ENCODE measurements around the gene NXPE3. TPM values are rescaled to one million over a fixed set of nuclear protein-coding genes. Genes with fewer than 3 reads are reported as not detected.

NXPE3 gene
- total RNA-seq, 2 experiments from 2014 or later: 18.7 to 19.8 TPM

DNA sequence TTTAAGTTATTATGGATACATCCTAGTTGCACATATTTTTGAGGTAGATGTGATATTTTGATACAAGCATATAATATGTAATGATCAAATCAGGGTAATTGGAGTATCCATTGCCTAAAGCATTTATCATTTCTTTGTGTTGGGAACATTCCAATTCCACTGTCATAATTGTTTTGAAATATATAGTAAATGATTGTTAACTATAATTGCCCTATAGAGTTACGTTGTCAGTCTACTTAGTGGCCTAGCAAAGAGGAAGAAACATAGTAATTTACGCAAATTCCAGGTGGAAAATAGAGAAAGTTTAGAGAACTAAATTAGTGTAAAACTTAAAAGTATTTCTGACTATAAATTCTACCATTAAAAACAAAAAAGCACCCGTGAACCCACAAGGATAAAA is 24.9 kb downstream of the NXPE3 start:
- no peak for DNase-seq
- Mint-ChIP-seq H3K9me3 (no peaks in the 10 kb centered on the region), H3K4me3 (no peak overlapping the region), H3K27ac (peak overlapping the region; percentile 18), H3K27me3 (no peaks in the 10 kb centered on the region), H3K4me1 (ENCODE audit: low read depth) (peaks cover 32% of the 10 kb centered on the region), H3K36me3 (peaks cover 19% of the 10 kb centered on the region)
- CTCF ChIA-PET: interaction anchor here (1.8 to 13.8 kb wide), 6 partner anchors 10 to 423 kb away, joined by 6 to 391 read pairs (median 8); partner anchors contain the start of gene NXPE3
- POLR2A ChIA-PET: no interaction called here
- intact Hi-C loops (cut with micrococcal nuclease): loop anchor here (1.0 to 10.0 kb wide), 2 partner anchors 109 to 571 kb away; no protein-coding TSS in a partner anchor

DNA sequence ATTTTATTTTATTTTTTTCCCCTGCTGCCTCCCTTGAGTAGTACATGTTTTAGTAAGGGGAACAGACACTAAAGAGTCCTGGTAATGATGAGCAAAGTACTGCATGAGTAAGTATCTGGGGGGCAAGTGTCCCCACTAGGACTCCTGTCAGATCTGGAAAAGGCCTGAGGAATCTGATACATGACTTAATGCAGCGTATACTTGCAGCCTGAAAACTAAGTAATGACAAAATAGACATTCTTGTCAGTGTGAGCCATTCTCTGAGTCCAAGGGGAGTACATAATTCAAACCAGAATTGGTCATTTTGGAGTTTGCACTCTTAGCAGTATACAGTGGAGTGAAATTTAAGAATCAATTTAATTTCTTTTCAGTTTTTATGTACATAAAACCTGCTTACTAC is 27.5 kb downstream of the NXPE3 start:
- POLR2A ChIA-PET: no interaction called here
- H3K36me3 Mint-ChIP-seq: peaks cover 16% of the 10 kb centered on the region
- DNase-seq: no peak

DNA sequence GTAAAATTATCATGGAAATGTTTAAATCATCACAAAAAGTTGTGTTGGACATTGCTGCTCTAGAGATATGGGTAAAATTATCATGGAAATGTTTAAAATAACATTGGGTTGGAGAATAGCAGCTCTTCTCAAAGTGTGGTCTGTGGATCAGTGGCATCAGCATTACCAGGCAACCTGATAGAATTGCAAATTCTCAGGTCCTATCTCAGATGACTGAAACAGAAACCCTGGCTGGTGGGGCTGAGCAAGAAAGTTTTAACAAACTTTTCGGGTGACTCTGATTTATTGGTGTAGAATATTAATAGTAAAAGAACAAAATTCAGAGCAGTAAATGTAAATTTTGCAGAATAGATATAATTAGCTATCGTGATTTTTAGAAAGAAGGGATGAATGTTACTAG is 28.9 kb downstream of the NXPE3 start:
- POLR2A ChIA-PET: no interaction called here
- Mint-ChIP-seq H3K9me3 (no peaks in the 10 kb centered on the region), H3K27me3 (no peaks in the 10 kb centered on the region), H3K4me3 (no peak overlapping the region), H3K27ac (no peak overlapping the region), H3K4me1 (ENCODE audit: low read depth) (peaks cover 47% of the 10 kb centered on the region), H3K36me3 (peaks cover 13% of the 10 kb centered on the region)
- peak; percentile 36 for DNase-seq
- CTCF ChIA-PET: interaction anchor here (0.7 to 13.8 kb wide), 10 partner anchors 9 to 729 kb away, joined by 3 to 391 read pairs (median 4); no protein-coding TSS in a partner anchor
- intact Hi-C loops (cut with micrococcal nuclease): loop anchor here (2.0 to 10.0 kb wide), 3 partner anchors 129 to 729 kb away; no protein-coding TSS in a partner anchor

More for the DNA sequence above, 27.5 kb downstream of the NXPE3 start:
- H3K4me1 Mint-ChIP-seq (ENCODE audit: low read depth): peaks cover 41% of the 10 kb centered on the region
- no peaks in the 10 kb centered on the region for H3K9me3 Mint-ChIP-seq
- no peaks in the 10 kb centered on the region for H3K27me3 Mint-ChIP-seq
- H3K27ac Mint-ChIP-seq: no peak overlapping the region
- CTCF ChIA-PET: interaction anchor here (0.8 to 13.8 kb wide), 6 partner anchors 8 to 421 kb away, joined by 3 to 391 read pairs (median 4); no protein-coding TSS in a partner anchor
- intact Hi-C loops (cut with micrococcal nuclease): loop anchor here (10.0 kb wide), 1 partner anchor 568 kb away; no protein-coding TSS in a partner anchor
- no peak overlapping the region for H3K4me3 Mint-ChIP-seq

DNA sequence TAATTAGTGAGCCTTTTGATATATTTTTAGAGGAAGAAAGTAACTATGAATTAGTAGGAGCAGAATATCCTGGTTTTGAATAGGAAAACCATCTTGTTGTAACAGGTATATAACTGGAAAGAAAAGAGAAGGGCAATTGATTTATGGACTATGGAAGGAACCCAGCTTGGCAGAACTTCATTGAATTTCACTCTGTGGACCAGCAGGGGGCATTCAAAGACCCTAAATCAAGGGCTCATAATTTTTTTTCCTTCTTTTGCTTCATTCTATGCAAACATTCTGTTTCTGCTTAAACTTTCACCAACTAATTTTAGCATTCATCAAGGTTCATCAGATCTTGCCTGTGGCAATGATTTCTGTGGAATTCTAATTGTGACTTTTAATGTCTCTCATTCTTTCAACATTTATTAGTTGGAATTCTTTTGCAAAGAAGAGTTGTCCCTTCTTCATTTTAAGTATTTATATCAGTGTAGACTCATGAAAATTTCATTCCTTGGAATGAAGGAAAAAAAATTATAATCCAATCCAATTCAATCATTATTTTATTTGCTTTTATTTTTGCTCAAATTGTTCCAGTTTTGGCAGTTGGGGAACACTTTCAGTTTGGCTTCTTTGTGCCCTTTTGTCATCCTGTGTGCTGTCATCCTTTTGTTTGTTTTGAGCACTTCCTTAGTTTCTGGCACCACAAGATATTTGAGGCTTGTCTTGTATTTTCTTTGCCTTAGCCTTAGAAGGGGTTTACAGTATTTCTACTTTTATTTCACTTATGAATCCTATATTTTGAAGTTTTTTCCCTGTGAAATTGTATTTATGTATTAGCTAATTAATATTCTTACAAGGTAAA is 30.4 kb downstream of the NXPE3 start:
- peaks cover 43% of the 10 kb centered on the region for H3K4me1 Mint-ChIP-seq (ENCODE audit: low read depth)
- no peak overlapping the region for H3K27ac Mint-ChIP-seq
- ChIA-PET POLR2A (no interaction called here), CTCF (interaction anchor here (0.5 to 13.8 kb wide), 16 partner anchors 11 to 730 kb away, joined by 3 to 391 read pairs (median 4); no protein-coding TSS in a partner anchor)
- H3K9me3 Mint-ChIP-seq: no peaks in the 10 kb centered on the region
- H3K4me3 Mint-ChIP-seq: no peak overlapping the region
- H3K27me3 Mint-ChIP-seq: no peaks in the 10 kb centered on the region
- peaks cover 5% of the 10 kb centered on the region for H3K36me3 Mint-ChIP-seq
- DNase-seq: peak; percentile 31
- intact Hi-C loops (cut with micrococcal nuclease): loop anchor here (1.0 to 10.0 kb wide), 4 partner anchors 127 to 727 kb away; no protein-coding TSS in a partner anchor

DNA sequence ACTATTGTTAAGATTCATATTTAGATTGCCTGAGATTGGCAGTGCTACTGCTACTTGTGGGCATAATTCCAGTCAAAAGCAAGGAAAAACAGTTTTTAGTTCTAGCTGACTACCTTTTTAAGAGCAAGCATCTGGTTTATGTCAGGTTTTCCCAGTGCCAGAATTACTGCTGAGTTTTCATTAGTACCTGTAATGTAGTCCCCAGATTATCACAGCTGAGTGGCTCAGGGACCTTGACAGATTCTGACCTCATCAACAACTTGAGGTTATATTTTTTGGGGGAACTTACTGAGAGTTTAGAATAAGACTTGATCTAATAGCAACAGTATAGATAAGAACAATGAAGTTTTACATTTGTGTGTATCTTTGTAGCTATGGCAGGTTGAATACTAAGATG is 31.0 kb downstream of the NXPE3 start:
- Mint-ChIP-seq H3K4me3 (no peak overlapping the region), H3K9me3 (no peaks in the 10 kb centered on the region), H3K4me1 (ENCODE audit: low read depth) (peaks cover 45% of the 10 kb centered on the region), H3K36me3 (peaks cover 3% of the 10 kb centered on the region), H3K27me3 (no peaks in the 10 kb centered on the region), H3K27ac (no peak overlapping the region)
- POLR2A ChIA-PET: no interaction called here
- DNase-seq: no peak
- intact Hi-C loops (cut with micrococcal nuclease): no loop called here
- CTCF ChIA-PET: interaction anchor here (0.8 to 13.8 kb wide), 9 partner anchors 12 to 729 kb away, joined by 3 to 391 read pairs (median 6); no protein-coding TSS in a partner anchor

DNA sequence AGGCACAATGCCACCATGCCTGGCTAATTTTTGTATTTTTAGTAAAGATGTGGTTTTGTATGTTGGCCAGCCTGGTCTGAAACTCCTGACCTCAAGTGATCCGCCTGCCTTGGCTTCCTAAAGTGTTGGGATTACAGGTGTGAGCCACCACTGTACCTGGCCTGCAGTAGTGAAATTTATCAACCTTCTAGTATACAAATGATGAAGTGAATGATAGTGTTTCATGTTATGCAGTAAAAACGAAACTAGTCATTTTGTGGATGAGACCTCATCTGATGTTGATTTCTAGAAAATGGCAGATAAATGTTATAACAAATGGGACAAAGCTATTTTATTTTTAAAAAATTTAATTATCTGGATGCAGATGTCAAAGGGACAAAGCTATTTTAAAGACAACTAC is 32.9 kb downstream of the NXPE3 start:
- Mint-ChIP-seq H3K9me3 (no peaks in the 10 kb centered on the region), H3K27me3 (no peaks in the 10 kb centered on the region), H3K36me3 (peaks cover 4% of the 10 kb centered on the region), H3K4me3 (no peak overlapping the region), H3K27ac (no peak overlapping the region), H3K4me1 (ENCODE audit: low read depth) (peaks cover 50% of the 10 kb centered on the region)
- intact Hi-C loops (cut with micrococcal nuclease): loop anchor here (1.0 to 2.0 kb wide), 2 partner anchors 14 to 281 kb away; no protein-coding TSS in a partner anchor
- CTCF ChIA-PET: interaction anchor here (1.0 to 13.8 kb wide), 10 partner anchors 10 to 416 kb away, joined by 3 to 391 read pairs (median 4); no protein-coding TSS in a partner anchor
- POLR2A ChIA-PET: interaction anchor here (1.0 to 1.9 kb wide), 2 partner anchors 16 to 38 kb away, joined by 5 to 6 read pairs; partner anchors contain the start of gene NFKBIZ
- DNase-seq: peak; percentile 30

DNA sequence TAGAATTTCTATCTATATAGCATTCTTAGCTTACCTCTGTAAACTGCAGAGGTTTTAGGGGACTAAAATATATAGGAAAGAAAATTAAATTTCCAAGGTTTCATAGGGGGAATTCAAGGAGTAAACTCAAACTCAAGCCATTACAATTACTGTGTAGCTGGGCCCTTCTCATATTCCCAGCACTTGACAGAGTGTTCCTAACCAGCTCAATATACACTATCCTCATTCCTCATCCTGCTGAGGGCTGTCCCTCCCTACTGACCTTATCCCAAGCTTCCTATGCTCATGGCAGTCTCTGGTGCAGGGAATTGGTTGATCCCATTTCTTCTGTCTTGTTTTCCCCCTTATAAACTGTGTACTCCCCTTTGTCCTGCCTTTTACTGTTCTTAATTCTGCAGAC is 33.9 kb downstream of the NXPE3 start:
- Mint-ChIP-seq H3K4me1 (ENCODE audit: low read depth) (peaks cover 49% of the 10 kb centered on the region), H3K36me3 (peaks cover 13% of the 10 kb centered on the region), H3K27me3 (no peaks in the 10 kb centered on the region), H3K4me3 (no peak overlapping the region), H3K27ac (no peak overlapping the region), H3K9me3 (no peaks in the 10 kb centered on the region)
- intact Hi-C loops (cut with micrococcal nuclease): loop anchor here (1.0 to 2.0 kb wide), 4 partner anchors 13 to 412 kb away; no protein-coding TSS in a partner anchor
- CTCF ChIA-PET: interaction anchor here (1.0 to 13.8 kb wide), 10 partner anchors 11 to 414 kb away, joined by 3 to 391 read pairs (median 4); no protein-coding TSS in a partner anchor
- DNase-seq: no peak
- POLR2A ChIA-PET: interaction anchor here (1.9 kb wide), 1 partner anchor 36 kb away, joined by 5 read pairs; the partner anchor contains the start of gene NFKBIZ

DNA sequence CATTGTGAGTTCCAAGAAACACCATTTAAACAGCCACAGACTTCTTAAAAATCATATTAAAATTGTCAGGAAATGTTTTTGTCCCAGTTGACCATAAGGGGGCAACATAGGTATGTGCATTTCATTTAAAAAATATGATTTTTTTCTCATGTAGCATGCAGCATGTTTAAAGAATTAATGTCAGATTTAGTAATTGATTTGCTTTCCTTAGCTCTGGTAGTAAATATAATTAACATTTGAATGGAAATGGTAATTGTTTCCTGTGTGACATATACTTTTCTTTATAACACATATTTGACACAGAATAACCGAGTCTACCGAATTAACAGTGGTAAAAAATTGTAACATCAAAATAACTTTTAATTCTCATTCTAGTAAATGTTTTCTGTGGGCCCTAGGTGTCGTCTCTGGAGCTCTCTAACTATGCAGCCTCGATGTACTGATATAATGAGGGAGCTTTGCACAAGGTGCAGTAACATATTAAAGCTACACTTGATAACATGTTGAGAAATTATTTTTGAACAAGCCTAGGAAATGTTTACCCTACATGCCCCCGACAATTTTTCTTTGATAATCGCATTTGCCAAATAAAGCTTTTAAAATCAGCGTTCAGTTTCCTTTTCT is 34.9 kb downstream of the NXPE3 start:
- H3K27ac Mint-ChIP-seq: no peak overlapping the region
- peaks cover 42% of the 10 kb centered on the region for H3K4me1 Mint-ChIP-seq (ENCODE audit: low read depth)
- no peaks in the 10 kb centered on the region for H3K9me3 Mint-ChIP-seq
- ChIA-PET CTCF (interaction anchor here (0.5 to 13.8 kb wide), 20 partner anchors 9 to 725 kb away, joined by 3 to 391 read pairs (median 5); partner anchors contain the start of genes NFKBIZ and NXPE3), POLR2A (interaction anchor here (0.7 to 1.2 kb wide), 3 partner anchors 14 to 38 kb away, joined by 3 to 4 read pairs (median 4); partner anchors contain the start of gene NFKBIZ)
- peaks cover 13% of the 10 kb centered on the region for H3K36me3 Mint-ChIP-seq
- no peak for DNase-seq
- H3K27me3 Mint-ChIP-seq: no peaks in the 10 kb centered on the region
- intact Hi-C loops (cut with micrococcal nuclease): loop anchor here (1.0 to 2.0 kb wide), 3 partner anchors 36 to 411 kb away; no protein-coding TSS in a partner anchor
- H3K4me3 Mint-ChIP-seq: no peak overlapping the region

DNA sequence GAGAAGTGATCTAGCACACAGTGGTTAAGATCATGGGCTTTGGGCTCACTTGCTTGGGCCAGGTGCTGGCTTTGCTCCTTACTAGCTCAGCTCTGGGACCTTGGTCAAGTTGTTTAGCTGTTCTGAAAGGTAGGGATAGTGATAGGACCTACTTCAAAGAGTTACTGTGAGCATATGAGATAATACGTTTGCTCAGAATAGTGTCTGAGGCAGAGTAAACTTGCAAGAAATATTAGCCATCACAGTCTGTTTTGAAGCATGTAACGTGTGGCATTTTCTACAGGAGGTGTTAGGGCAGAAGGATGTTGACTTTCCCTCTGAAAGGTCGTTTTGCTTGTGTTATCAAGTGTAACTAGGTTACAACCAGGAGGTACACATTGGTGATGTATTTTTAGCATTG is 35.8 kb downstream of the NXPE3 start:
- Mint-ChIP-seq H3K27me3 (no peaks in the 10 kb centered on the region), H3K4me3 (no peak overlapping the region), H3K4me1 (ENCODE audit: low read depth) (peaks cover 40% of the 10 kb centered on the region), H3K9me3 (no peaks in the 10 kb centered on the region), H3K27ac (no peak overlapping the region), H3K36me3 (peaks cover 13% of the 10 kb centered on the region)
- intact Hi-C loops (cut with micrococcal nuclease): no loop called here
- DNase-seq: no peak
- POLR2A ChIA-PET: interaction anchor here (1.2 kb wide), 1 partner anchor 35 kb away, joined by 4 read pairs; the partner anchor contains the start of gene NFKBIZ
- CTCF ChIA-PET: interaction anchor here (0.7 to 13.8 kb wide), 12 partner anchors 10 to 722 kb away, joined by 3 to 391 read pairs (median 6); partner anchors contain the start of genes NFKBIZ and NXPE3

DNA sequence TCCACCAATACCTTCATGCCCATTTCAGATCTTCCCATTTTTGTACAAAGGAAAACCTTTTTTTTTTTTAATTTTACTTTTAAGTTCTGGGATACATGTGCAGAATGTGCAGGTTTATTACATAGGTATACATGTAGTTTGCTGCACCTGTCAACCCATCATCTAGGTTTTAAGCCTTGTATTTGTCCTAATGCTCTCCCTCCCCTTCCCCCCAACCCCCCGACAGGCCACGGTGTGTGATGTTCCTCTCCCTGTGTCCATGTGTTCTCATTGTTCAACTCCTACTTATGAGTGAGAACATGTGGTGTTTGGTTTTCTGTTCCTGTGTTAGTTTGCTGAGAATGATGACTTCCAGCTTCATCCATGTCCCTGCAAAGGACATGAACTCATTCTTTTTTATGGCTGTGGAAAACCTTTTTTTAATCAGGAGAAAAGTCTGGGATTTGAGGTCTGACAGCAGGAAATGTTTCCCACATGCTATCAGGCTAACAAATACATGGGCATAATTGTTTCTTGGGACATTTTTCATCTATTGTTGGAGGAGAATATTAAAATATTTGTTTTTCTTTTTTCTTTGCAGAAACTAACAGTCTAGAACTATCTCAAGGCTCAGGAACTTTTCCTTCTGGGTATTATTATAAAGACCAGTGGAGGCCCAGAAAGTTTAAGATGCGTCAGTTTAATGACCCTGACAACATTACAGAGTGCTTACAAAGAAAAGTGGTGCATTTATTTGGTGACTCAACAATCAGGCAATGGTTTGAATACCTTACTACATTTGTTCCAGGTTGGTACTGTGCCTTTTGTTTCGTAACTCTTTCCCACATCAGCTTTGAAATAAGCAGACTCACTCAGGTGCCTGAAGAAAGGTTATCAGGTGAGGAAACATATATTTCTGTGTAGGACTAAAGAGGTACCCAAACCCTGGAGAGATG is 37.5 kb downstream of the NXPE3 start:
- ChIA-PET POLR2A (interaction anchor here (2.1 kb wide), 1 partner anchor 33 kb away, joined by 6 read pairs; the partner anchor contains the start of gene NFKBIZ), CTCF (interaction anchor here (0.6 to 3.1 kb wide), 5 partner anchors 8 to 413 kb away, joined by 3 to 22 read pairs (median 5); no protein-coding TSS in a partner anchor)
- Mint-ChIP-seq H3K27ac (no peak overlapping the region), H3K4me1 (ENCODE audit: low read depth) (peaks cover 35% of the 10 kb centered on the region), H3K9me3 (no peaks in the 10 kb centered on the region), H3K27me3 (no peaks in the 10 kb centered on the region), H3K36me3 (peaks cover 23% of the 10 kb centered on the region), H3K4me3 (no peak overlapping the region)
- DNase-seq: no peak
- intact Hi-C loops (cut with micrococcal nuclease): no loop called here

All from activated CD4-positive, alpha-beta memory T cell treated with anti-CD3 and anti-CD28 coated beads for 36 hours (primary cell).